Tibial nerve (tissue), 4 donors: ENCODE data around the gene EXOC3L2. TPM values are rescaled to one million over a fixed set of nuclear protein-coding genes. Genes with fewer than 3 reads are reported as not detected.

ENCODE experiments used
- DNase-seq, 2 donors: peaks; one replicate each; pipeline ENCODE4 v3.0.0-alpha.2; 2019; ENCODE audit warnings: low spot score in 2 of 2
- H3K27ac ChIP-seq, 4 donors: fragments of 200-600 bp; sonication (generic) in 3 of 4; one replicate each; pipeline ENCODE4 v1.5.1; 2017 to 2019; ENCODE audit warnings: mild to moderate bottlenecking in 1 of 4
- H3K27me3 ChIP-seq, 2 donors: fragments of 200-600 bp; sonication (generic) in 1 of 2; one replicate each; pipeline versions ENCODE4 v1.5.1 to v1.6.0; 2017 to 2019
- H3K36me3 ChIP-seq, 3 donors: fragments of 200-600 bp; sonication (generic); one replicate each; pipeline ENCODE4 v1.5.1; 2018 to 2019
- H3K4me1 ChIP-seq, 4 donors: fragments of 200-600 bp; sonication (generic) in 3 of 4; one replicate each; pipeline ENCODE4 v1.5.1; 2017 to 2019
- H3K4me3 ChIP-seq, 4 donors: fragments of 200-600 bp; sonication (generic) in 3 of 4; one replicate each; pipeline ENCODE4 v1.5.1; 2017 to 2019; ENCODE audit warnings: mild to moderate bottlenecking in 1 of 4, moderate library complexity in 1 of 4
- H3K9me3 ChIP-seq, 4 donors: fragments of 200-600 bp; sonication (generic) in 3 of 4; one replicate each; pipeline ENCODE4 v1.5.1; 2017 to 2019
- EP300 ChIP-seq, 2 donors: sonication (generic); formaldehyde crosslinking; IDR thresholded peaks; one replicate each; pipeline ENCODE4 v1.6.1; 2017; ENCODE audit warnings: antibody characterized with exemption in 2 of 2, mild to moderate bottlenecking in 1 of 2
- POLR2A ChIP-seq, 2 donors: fragments of 450-650 bp; IDR thresholded peaks; one replicate each; pipeline ENCODE4 v1.6.1; 2017; ENCODE audit warnings: antibody characterized with exemption in 2 of 2, mild to moderate bottlenecking in 2 of 2, moderate library complexity in 2 of 2
- WGBS, 2 donors: methylation state at CpG; one replicate each; pipeline ENCODE4 v1.1.5; 2018; 5-methylcytosine and 5-hydroxymethylcytosine counted together
- total RNA-seq, 4 donors: library from RNA; depleted of rRNA; stranded (reverse); fragments of >200 nt; gene quantifications; one replicate each; pipeline ENCODE4 v1.1.0, GENCODE V29; 2016
- TF ChIP-seq, protein P1 (sequence below), 5 experiments: fragments of 200-600 bp in 3 of 5; fragments of 450-650 bp in 2 of 5; sonication (generic) in 3 of 5; IDR thresholded peaks; one replicate each; pipeline ENCODE4 v1.5.1; 2016 to 2019; ENCODE audit warnings: antibody characterized with exemption in 5 of 5, mild to moderate bottlenecking in 3 of 5, moderate library complexity in 2 of 5

Gene EXOC3L2
- total RNA-seq, 4 donors from 2014 or later = 0.63 to 3.7 (median 2.3) TPM

DNA sequence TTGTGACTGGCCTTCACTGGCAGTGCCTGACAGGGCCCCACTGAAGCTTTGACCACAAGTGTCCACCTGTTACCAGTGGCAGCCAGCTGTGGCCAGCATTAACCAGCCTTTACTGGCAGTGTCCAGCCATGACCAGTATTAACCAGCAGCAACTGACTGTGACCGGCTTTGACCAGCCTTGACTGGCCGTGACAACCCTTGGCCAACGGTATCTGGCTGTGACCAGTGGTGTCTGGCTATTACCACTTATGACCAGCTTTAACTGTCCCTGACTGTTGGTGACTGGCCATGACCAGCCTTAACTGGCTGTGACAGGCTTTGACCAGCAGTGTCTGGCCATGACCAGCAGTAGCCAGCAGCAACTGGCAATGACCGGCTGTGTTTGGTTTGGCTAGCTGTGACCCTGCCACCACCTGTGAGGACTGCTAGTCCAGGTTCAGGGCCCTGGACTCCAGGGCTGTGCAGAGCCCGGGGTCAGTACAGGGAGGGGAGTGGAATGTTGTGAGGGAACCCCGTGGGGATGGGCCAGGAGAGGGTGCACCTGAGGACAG is 45.2 kb upstream of the EXOC3L2 start:
- TF ChIP-seq POLR2A (IDR thresholded peaks at IDR 0.05) (no peak), EP300 (IDR thresholded peaks at IDR 0.05) (no peak)
- TF ChIP-seq, protein P1, sequence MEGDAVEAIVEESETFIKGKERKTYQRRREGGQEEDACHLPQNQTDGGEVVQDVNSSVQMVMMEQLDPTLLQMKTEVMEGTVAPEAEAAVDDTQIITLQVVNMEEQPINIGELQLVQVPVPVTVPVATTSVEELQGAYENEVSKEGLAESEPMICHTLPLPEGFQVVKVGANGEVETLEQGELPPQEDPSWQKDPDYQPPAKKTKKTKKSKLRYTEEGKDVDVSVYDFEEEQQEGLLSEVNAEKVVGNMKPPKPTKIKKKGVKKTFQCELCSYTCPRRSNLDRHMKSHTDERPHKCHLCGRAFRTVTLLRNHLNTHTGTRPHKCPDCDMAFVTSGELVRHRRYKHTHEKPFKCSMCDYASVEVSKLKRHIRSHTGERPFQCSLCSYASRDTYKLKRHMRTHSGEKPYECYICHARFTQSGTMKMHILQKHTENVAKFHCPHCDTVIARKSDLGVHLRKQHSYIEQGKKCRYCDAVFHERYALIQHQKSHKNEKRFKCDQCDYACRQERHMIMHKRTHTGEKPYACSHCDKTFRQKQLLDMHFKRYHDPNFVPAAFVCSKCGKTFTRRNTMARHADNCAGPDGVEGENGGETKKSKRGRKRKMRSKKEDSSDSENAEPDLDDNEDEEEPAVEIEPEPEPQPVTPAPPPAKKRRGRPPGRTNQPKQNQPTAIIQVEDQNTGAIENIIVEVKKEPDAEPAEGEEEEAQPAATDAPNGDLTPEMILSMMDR (IDR thresholded peaks at IDR 0.05) = no peak
- 95 to 98% methylated on average over 6 of the region's 6 CpGs for WGBS, 2 donors

DNA sequence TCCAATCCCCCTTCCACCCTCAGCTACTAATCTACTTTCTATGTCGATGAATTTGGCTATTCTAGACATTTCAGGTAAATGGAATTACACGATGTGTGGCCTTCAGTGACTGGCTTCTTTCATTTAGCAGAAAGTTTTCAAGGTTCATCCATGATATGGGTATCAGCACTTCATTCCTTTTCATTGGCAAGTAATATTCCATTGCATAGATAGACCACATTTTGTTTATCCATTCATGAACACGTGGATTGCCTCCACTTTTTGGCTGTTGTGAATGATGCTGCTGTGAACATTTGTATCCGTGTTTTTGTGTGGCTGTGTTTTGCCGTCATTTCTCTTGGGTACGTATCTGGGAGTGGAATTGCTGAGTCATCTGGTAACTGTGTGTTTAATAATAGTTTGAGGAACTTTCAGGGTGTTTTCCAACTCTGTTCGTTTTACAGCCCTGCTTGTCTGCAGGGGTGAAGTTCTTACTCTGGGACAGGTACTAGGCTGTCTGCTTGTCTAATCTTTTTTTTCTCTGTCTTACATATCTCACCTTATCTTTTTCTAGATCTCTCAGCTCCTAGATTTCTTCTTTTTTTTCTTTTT is 38.3 kb upstream of the EXOC3L2 start:
- no peaks in the 10 kb centered on the region for H3K4me1 ChIP-seq
- peaks cover 0 to 100% (median 0%) of the 10 kb centered on the region in 3 donors for H3K36me3 ChIP-seq
- H3K9me3 ChIP-seq = no peaks in the 10 kb centered on the region
- WGBS, 2 donors = 80 to 84% methylated on average over 7 of the region's 7 CpGs
- TF ChIP-seq POLR2A (IDR thresholded peaks at IDR 0.05) = no peak
- no peaks in the 10 kb centered on the region for H3K27me3 ChIP-seq
- no peak overlapping the region for H3K4me3 ChIP-seq
- H3K27ac ChIP-seq = no peak overlapping the region
- DNase-seq = no peak

More for the DNA sequence above, 45.2 kb upstream of the EXOC3L2 start:
- Histone ChIP-seq H3K4me1 (no peaks in the 10 kb centered on the region), H3K27me3 (no peaks in the 10 kb centered on the region), H3K27ac (no peak overlapping the region), H3K4me3 (no peak overlapping the region), H3K9me3 (peaks cover 0 to 16% (median 0%) of the 10 kb centered on the region in 4 donors), H3K36me3 (peaks cover 0 to 100% (median 3%) of the 10 kb centered on the region in 3 donors)
- DNase-seq = no peak

DNA sequence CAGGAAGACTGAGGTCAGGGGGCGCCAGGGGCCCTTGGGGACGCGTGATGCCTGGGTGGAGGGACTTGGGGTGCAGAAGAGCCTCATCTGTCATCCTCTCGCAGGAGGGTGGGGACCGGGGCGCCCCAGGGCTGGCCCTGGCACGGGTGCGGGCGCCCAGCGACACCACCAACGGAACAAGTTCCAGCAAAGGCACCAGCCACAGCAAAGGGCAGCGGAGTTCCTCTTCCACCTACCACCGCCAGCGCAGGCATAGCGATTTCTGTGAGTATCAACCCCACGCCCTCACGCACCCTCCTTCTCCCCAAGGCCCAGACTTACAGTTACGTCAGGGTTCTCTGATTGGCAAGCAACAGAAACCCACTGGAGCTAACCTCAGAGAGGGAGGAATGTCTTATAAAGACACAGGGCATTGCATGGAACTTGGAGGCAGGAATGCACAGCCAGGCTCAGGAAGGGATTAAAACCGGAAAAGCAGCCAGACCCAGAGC is 35.3 kb upstream of the EXOC3L2 start:
- Histone ChIP-seq H3K4me3 (no peak overlapping the region), H3K36me3 (peaks cover 0 to 91% (median 0%) of the 10 kb centered on the region in 3 donors)
- 88 to 89% methylated on average over 11 to 19 of the region's 19 CpGs for WGBS, 2 donors

DNA sequence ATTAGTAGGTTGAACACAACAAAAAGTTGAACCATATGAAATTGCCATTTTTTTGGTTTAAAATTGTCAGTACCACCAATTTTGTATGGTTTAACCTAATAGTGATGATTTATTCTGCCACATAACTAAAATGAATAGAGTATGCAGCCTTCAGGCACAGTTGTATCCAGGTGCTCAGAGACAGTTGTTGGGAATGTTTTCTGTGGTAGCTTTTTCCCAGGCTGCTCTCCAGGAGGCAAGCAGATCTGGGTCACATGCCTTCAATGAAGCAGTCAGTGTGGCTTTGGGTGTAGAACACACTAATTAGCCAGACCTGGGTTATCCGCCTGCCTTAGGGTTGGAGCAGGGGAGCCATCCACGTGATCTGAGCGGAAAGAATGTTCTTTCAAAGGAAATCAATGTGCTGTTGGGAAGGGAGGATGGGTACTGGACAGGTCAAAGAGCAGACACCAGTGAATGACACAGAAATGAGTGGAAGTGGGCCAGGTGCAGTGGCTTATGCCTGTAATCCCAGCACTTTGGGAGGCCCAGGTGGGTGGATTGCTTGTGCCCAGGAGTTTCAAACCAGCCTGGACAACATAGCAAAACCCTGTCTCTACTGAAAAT is 34.5 kb upstream of the EXOC3L2 start:
- TF ChIP-seq POLR2A (IDR thresholded peaks at IDR 0.05) = no peak
- TF ChIP-seq, protein P1 (IDR thresholded peaks at IDR 0.05) = no peak
- TF ChIP-seq EP300 (IDR thresholded peaks at IDR 0.05) = no peak
- H3K4me3 ChIP-seq = no peak overlapping the region
- peaks cover 0 to 91% (median 0%) of the 10 kb centered on the region in 3 donors for H3K36me3 ChIP-seq
- DNase-seq = no peak
- no peak overlapping the region for H3K27ac ChIP-seq
- WGBS, 2 donors = 82 to 88% methylated on average over 3 of the region's 3 CpGs
- no peaks in the 10 kb centered on the region for H3K9me3 ChIP-seq
- H3K27me3 ChIP-seq = no peaks in the 10 kb centered on the region
- H3K4me1 ChIP-seq = no peaks in the 10 kb centered on the region

More for the DNA sequence above, 35.3 kb upstream of the EXOC3L2 start:
- H3K4me1 ChIP-seq = no peaks in the 10 kb centered on the region
- no peak for TF ChIP-seq EP300 (IDR thresholded peaks at IDR 0.05)
- no peak for TF ChIP-seq POLR2A (IDR thresholded peaks at IDR 0.05)
- TF ChIP-seq, protein P1 (IDR thresholded peaks at IDR 0.05) = no peak
- H3K27ac ChIP-seq = no peak overlapping the region
- H3K27me3 ChIP-seq = no peaks in the 10 kb centered on the region
- no peak for DNase-seq
- no peaks in the 10 kb centered on the region for H3K9me3 ChIP-seq

DNA sequence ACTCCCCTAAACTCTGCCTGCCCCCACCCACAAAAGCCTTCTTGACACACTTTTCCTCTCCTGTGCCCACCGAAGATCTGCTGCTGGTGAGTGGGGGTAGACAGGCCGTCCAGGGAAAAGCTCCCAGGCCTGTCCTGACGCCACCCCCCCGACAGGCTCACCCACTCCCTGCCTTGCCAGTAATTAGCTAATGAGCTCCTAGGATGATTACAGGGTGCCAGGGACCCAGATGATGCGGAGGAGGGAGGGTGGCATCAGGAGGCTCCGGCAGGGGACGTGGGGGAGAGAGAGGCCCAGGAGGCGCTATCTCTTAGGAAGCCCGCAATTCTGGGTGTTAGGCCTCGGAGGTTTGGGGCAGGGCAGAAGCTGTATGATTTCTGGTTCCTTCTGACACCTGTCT is 32.9 kb upstream of the EXOC3L2 start:
- no peak for DNase-seq
- TF ChIP-seq, protein P1 (IDR thresholded peaks at IDR 0.05) = no peak
- TF ChIP-seq POLR2A (IDR thresholded peaks at IDR 0.05) (no peak), EP300 (IDR thresholded peaks at IDR 0.05) (no peak)
- H3K27ac ChIP-seq = no peak overlapping the region
- H3K4me3 ChIP-seq = no peak overlapping the region
- 94 to 95% methylated on average over 10 of the region's 10 CpGs for WGBS, 2 donors
- peaks cover 0 to 3% (median 0%) of the 10 kb centered on the region in 4 donors for H3K4me1 ChIP-seq
- H3K9me3 ChIP-seq = no peaks in the 10 kb centered on the region
- peaks cover 0 to 91% (median 4%) of the 10 kb centered on the region in 3 donors for H3K36me3 ChIP-seq
- H3K27me3 ChIP-seq = no peaks in the 10 kb centered on the region
